Skin of body (tissue), 2 donors: ENCODE data around the gene C3AR1. TPM values are rescaled to one million over a fixed set of nuclear protein-coding genes. Genes with fewer than 3 reads are reported as not detected.
"Not testable (repeated sequence)": the region's sequence is repeated elsewhere in the genome, so short reads cannot be mapped to it uniquely, and the experiment has no call there.

Source experiments
- DNase-seq: peaks from one replicate; lab custom pipeline; 2025; lab: John Stamatoyannopoulos, UW
- total RNA-seq: library from RNA; depleted of rRNA; stranded (reverse); fragments of >200 nt; gene quantifications from one replicate; pipeline ENCODE4 v1.2.3, GENCODE V29; 2014

The C3AR1 gene
- total RNA-seq, 1 donor from 2014 or later: 8.5 TPM

DNA sequence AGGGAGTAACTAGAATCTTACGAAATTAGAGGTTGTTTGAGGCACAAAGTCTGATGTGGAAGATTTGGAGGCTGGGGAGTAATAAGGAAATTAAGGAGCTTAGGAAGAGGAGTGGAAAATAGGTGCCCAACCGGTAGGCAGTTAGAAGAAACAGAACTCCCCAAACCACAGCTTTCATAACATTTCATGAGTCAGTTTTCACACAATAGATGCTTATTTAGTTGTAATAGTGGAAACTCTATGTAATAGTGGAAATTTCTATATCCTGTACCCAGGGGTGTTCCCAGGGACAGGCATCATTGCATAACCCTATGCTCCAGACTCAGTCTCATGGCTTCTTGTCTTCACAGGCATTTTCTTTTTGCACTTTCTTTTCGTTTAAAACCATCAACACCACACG lies 8.3 kb downstream of the C3AR1 start:
- DNase-seq: no peak

DNA sequence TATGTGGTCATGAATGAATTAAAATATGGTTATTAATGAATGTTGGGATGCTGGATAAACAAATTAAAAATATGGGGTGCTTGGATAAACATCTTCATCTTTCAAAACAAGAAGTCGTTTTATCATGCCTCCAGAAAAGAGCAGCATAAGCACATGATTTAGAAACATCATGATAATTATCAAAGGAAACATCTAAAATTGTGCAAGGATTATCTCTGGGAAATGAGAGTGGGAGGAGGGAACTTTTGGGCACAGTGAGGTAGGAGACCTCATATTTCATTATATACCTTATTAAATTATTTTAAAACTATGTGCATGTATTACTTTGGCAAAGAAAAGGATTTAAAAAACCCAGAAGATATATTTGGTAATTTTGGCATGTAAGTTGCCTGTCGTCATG lies 8.9 kb downstream of the C3AR1 start:
- DNase-seq: no peak

DNA sequence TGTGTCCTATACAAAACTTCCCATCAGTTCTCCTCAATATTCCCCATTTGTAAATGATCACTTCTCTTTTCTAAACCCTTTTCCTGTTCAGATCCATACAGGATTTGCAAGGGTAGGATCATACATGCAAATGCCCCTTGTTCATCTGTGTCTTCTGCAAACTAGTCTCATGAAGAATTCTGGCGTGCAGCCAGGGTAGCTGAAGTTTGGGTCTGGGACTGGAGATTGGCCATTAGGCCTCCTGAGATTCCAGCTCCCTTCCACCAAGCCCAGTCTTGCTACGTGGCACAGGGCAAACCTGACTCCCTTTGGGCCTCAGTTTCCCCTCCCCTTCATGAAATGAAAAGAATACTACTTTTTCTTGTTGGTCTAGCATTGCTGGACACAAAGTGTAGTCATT lies 11.3 kb downstream of the C3AR1 start:
- no peak for DNase-seq

DNA sequence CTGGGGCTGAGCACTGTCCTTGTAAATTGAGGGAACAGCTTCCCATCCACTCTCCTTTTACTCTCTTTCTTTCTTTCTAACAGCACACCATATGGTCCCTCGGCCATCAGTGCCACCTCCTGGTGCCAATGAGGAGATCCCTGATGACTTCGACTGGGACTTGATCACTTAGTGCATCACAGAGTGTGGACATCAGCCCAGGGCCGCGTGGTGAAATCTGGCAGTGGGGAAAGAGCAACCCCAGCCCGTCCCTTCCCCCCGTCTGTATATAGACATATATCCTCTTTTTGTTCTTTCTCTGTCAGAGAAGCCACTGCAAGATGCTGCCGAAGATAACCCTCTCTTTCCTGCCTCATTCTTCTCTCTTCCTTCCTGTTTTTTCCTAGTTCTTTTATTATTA lies 13.5 kb downstream of the C3AR1 start:
- DNase-seq: no peak

DNA sequence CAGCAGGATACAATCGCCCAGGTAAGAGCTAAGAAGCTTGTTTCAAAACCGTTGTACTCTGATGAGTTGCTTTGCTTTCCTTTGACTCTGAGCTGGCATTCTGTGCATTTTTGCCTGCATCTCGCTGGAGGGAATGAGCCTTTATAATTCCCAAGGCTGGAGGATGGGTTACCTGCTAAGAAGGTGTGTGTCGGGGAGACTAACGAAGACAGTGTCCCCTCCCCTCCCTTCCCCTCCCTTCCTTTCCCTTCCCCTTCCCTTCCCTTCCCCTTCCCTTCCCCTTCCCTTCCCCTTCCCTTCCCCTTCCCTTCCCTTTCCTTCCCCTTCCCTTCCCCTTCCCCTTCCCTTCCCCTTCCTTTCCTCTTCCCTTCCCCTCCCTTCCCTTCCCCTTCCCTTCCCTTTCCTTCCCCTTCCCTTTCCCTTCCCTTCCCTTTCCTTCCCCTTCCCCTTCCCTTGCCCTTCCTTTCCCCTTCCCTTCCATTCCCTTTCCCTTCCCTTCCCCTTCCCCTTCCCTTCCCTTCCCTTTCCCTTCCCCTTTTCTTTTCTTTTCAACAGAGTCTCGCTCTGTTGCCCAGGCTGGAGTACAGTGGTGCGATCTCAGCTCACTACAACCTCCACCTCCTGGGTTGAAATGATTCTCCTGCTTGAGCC lies 15.4 kb downstream of the C3AR1 start:
- no peak for DNase-seq

DNA sequence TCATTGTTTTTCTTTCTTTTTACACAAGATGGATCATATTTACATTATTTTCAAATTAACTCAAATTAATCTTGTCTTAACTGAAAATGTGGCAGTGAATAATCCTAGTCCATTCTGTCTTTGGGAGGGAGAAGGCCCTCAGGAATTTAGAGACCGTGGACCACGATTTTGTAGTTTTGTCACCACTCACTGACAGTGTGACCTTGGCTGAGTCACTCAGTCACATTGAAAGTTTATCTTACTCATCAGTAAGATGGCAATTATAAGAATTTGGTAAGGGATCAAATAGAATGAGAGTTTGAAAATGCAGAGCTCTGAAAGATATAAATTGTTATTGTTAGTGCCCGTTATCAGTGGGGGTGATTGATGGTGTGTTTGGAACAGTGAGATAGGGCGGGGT lies 17.3 kb downstream of the C3AR1 start:
- DNase-seq: no peak

DNA sequence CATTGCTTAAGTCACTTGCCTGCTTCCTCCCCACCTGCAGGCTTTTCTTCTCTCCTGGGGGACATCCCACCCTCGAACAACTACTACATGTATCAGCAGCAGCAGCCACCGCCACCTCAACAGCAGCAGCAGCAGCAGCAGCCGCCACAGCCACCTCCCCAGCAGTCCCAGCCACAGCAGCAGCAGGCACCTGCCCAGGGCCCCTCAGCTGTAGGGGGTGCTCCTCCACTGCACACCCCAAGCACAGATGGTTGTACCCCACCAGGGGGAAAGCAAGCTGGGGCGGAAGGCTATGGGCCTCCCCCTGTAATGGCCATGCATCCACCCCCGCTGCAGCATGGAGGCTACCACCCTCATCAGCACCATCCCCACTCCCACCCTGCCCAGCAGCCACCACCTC lies 18.3 kb downstream of the C3AR1 start:
- DNase-seq: no peak

DNA sequence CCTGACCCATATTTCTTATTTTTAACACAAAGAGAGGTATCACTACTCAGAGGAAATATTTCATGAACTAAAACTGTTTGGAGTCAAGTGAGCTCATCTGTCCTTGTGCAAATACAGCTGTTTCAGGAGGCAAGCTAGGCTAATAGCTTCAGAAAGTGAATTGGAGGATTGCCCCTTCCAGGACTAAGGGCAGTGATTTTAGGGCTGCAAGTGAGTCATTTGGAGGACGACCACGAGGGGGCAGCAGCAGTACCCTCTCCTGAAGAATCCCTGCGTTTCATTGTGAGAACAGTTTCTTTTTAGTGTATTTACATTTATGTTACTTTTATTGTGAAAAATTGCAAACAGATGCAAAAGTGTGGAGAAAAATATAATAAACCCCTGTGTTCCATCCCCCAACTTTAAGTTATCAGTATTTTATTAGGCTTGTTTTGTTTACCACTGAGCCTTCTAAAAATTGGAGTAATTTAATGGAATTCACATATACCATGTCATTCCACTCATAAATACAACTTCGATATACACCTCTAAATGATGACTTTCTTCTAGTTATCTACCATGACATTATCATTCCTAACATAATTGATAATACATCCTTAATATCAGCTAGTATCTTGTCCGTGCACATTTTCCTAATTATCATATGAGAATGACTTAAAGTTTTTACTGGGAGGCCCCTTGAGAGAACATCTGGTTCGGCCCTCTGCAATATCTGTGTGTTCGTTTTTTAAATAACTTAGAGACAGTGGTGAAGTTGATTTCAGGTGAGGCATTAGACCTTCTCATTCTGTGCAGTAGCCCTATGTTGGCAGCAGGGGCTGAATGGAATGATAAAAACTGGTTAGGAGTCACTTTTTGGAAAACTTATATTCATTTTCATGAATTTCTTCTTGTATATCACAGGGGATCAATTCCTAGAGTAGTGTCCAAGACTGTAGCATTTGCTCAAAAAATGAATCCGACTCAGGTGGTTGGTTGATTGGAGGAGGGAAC lies 19.9 kb downstream of the C3AR1 start:
- DNase-seq: peak; percentile 36

DNA sequence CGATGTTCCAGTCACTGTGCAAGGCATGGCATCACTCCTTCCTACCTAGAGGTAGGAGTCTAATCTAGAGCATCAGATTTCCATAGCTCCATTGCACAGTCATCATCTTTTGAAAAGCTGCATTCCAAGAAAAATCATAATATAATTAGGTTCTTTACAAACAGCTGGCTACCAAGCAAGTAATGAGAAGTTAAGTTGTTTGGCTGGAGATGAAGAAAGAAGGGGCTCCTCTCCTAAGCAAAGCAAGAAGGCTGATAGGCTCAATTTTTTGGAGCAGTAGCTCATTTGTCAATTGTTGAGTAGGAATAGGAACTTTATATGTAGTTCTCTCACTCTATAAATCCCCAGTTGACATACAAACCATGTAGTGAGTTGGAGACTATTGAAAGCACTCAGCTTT lies 25.4 kb downstream of the C3AR1 start:
- no peak for DNase-seq

DNA sequence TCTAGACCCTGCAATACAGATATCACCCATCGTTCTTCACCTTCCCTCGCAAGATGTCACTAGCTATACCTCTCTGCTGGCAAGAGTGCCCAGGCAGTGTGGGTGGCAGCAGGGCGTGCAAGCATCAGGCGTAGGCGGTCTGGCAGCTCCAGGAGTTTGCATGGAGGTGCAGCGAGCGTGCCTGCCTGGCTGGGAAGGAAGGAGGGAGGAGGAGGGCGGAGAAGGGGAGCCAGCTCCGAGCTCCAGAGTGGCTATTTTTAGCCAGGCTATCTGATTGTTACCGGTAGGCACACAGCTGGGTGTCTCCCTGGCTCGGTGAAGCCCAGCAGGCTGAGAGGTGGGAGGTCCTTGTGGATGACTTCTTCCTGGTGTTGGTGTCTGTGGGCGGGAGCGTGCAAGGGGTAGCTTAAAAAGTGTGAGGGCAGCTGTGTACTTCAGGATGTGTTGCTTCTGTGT lies 27.5 kb downstream of the C3AR1 start:
- DNase-seq: no peak

DNA sequence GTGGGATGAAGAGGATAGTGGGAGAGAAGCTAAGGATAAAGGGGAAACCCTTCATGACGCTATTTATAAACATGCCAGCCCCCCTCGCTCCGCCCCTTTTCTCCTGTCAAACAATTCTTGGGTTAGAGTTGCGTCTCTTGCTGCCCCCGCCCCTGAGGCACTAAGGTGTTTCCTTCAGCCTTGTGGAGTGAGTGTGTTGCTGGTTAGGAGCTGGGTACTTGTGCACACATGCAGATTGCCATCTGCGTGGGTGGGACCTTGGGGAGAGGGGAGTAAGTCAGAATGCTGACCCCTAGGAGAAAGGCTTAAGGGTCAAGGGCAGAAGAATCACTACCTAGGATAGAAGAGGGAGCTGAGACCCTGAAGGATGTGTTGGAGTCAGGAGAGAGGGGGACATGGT lies 28.2 kb downstream of the C3AR1 start:
- DNase-seq: no peak

DNA sequence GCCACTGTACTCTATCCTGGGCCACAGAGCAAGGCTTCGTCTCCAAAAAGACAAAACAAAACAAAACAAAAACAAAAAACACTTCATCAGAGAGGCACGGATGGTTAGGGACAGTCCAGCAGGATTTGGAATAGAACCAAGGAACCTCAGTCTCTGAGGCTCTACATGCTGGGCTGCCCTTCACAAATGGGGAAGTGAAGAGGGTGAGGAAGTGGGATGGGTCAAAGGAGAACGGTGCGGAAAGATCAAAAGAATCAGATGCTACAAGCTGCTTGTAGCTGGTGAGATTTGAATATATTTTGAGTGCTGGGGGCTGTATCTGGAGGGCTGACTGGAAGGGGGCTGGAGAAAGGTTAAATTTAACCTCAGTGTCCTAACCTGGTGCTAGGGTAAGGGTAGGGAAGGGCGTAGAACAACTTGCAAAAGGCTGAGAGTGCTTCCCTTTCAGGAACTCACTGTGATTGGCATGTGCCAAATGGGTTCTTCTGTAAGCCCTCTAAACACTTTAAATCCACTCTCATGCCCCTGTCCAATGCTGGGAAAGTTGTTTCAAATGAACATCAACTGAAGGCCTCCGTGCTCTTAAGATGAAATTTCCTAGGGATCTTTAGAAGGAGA lies 29.0 kb downstream of the C3AR1 start:
- DNase-seq: no peak

DNA sequence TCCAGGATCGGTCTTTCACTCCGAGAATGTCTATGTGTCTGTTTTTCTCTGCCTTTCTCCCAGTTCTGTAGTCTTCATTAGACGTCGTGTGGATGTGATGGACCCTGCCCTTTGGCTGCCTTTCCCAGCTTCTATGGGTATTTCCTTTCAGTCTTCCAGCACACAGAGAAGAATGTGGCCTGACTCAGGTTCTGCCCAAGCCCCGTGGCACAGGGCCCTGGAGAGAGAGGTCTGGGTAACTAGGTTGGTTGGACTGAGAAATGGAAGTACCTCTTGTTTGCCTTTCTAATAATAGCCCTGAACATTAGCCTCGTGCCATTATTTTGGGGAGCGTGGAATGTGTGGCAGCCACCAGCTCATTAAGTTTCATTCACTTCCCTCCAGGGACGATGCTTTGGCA lies 29.8 kb downstream of the C3AR1 start:
- no peak for DNase-seq

DNA sequence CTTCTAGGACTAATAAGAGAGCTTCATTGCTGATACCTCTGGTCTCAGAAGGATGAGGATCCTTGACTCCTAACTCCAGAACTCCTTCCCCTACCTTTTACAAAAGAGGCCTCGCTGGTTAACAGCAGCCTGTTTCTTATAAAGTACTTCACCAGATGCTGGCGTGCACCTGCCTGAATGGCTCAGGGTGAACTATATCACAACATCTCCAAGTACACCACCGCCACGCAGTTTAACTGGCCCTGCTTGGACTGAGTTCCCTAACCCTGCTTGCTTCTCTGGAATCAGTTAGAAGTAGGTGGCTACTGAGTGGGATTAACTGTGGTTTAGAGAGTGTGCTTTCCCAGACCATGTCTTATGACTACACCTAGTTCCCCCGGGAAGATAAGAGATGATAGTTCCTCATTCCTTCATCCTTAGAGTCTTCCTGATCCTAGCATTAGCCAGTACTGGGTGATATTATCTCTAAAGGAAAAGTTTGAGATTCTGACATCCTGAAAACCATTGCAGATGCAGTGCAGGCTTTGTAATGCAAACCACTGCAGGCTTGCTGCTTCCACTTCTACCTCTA lies 30.6 kb downstream of the C3AR1 start:
- DNase-seq: no peak

DNA sequence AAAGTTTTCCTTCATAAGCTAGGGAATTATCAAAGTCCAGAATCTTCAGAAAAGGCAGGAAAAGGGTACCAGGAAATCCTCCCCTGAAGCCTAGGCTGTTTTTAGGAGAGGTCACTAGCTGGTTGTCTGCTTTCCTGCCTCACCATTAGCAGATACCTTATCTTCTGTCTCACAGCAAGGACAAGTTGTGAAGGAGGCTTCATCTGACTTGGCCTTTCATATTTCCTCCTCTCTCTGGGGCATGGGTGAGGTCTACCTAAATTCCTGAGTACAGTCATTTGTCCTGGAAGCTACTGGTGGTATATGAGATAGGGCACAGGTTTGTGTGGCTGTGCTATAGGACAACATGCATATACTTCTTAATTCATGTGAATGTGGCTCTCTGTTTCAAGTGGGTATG lies 31.4 kb downstream of the C3AR1 start:
- DNase-seq: no peak

DNA sequence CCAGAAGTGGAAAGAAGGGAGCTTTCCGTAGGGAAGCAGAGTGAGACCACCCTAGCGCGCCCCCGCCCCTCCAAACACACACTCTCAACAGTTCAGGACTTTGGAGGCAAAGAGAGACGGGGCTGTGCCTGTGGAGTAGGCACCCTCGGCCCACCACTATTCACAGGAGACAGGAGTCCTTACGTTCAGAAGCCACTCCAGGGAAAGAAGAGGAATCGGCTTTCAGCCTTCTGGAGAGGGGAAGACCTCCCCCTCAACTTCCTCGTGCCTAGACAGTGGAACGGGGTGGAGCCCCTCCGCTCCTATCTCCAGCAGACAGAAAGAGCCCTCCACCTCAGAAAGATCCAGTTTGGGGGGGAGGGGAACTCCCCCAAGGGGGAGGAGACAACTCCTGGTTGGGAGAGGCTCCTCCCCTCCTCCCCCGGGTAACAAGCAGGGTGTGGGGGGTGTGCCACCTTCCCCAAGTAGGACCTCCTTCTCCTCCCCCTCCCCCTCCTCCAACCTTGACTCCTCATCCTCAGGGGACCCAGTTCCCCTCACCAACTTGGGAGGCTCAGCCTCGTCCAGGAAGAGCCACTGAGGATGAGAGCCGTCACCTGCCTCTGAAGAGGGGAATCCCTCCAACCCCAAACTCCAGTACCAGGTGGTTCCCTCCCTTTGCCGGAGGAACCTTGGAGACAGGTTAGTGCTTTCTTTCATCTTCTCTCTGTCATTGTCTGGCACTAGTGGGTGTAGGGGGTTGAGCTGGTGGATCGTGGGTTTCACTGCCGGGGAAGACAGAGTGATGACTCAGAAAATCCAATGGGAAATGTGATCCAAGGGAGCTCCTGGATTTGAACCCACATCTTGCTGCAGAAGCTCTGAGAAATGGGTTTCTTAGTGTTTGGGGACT lies 32.8 kb downstream of the C3AR1 start:
- peak; percentile 45 for DNase-seq

DNA sequence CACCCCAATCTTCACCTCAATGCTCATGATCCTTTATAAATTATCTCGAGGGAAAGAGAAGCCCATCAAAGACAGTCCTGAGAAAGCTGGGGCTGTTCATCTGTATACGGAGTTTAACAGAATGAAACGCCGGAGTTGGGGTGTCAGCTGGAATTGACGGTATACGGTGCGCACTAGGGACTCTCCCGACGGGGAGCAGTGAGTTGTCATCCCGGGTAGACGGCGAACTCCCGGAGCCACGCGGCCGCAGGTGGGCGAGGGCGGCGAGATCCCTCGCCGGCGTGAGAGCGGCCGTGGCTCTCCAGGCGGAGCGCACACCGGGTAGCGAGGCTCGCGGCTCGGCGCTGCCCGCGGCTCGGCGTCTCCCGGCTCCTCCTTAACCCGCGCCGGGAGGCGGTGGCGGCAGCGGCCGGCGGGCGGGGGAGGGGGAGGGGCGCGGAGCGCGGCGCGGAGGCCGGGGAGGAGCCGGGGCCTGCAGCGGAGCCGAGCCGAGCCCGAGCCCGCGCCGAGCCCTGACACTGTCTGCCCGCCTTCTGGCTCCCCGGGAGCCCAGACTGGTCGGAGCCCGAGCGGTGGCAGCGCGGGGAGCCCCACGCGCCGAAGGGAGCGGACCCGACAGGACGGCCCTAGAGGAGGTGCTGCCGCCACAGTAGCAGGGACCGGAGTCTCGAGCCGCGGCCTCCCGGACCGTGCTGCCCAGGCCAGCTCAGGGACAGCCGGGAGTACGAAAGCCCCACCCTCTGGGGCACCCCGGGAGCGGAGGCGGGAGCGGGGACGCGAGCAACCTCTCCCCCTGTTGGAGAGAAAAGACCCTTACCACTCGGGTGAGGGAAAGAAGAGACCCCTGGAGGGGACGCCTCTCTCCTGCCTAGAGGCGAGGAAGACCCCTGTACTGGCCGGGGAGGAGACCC lies 33.7 kb downstream of the C3AR1 start, which contains the start of gene FOXJ2:
FOXJ2 (plus strand) TSS at position 475 of the 911 bp plus-strand sequence. CDS start 7,117 bp downstream, outside the sequence.
- peak; percentile 70 for DNase-seq

DNA sequence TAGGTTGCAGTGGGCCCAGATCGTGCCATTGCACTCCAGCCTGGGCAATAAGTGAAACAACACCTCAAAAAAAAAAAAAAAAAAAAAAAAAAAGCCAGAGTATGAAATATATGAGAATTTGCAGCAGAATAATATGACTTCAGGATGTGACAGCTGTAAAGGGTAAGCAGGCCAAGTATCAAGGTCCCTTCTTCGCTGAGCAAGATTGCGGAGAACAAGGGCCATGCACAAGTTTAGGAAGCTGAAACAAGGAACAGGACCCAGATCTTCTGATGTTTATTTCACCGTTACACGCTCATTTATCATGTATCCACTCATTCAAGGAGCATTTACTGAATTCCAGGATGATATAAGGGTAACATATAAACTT lies 34.3 kb downstream of the C3AR1 start:
- peak; percentile 32 for DNase-seq

DNA sequence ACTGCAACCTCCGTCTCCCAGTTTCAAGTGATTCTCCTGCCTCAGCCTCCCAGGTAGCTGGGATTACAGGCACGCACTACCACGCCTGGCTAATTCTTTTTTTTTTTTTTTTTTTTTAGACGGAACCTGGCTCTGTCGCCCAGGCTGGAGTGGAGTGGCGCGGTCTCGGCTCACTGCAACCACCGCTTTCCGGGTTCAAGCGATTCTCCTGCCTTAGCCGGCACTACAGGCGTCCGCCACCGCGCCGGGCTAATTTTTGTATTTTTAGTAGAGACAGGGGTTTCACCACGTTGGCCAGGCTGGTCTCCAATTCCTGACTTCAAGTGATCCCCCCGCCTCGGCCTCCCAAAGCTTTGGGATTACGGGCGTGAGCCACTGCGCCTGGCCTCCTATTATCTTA lies 35.1 kb downstream of the C3AR1 start:
- DNase-seq: not testable (repeated sequence)

DNA sequence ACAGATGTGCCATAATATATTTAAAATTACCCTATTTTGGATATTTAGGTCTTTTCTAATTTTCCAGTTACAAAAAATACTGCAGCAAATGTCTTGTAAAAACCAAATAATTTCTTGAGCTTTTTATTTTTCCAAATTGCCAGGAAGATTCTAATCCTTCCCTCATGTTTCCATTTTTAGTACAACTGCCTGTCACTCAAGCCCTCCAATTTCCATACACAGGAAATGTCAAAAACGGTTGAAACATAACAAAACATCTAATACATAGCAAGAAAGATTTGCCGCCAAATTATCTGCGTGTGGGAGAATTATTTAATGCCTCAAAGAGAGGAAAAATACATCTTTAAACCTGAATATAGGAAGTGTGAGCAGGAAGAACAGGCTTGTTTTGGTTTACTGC lies 36.0 kb downstream of the C3AR1 start:
- no peak for DNase-seq
